GM12878 (cell line): ENCODE results near the gene TJAP1. TPM values are rescaled to one million over a fixed set of nuclear protein-coding genes. Genes with fewer than 3 reads are reported as not detected.

Experiments
- ATAC-seq: fragments of 200-7000 bp; cut with Tn5 transposase; 3 replicates; pipeline ENCODE4 v1.9.1; 2020; ENCODE audit warnings: mild to moderate bottlenecking, moderate library complexity
- BruUV-seq: library from RNA; stranded (reverse); fragments of 400-500 nt; replicated peaks from 2 replicates; lab custom pipeline; 2021; lab: Mats Ljungman, UMichigan
- CTCF ChIA-PET: fragments of 300-600 bp; sonication (Branson Sonifier 250); formaldehyde crosslinking; extraction: SDS; loops from one replicate; lab custom pipeline; 2021; ENCODE audit warnings: inconsistent platforms; lab: Yijun Ruan, JAX
- POLR2A ChIA-PET: fragments of 350-600 bp; formaldehyde crosslinking; extraction: SDS; loops from one replicate; lab custom pipeline; 2021; ENCODE audit warnings: inconsistent platforms; lab: Charles Lee
- RAD21 ChIA-PET: fragments of 300-600 bp; sonication (Branson Sonifier 250); formaldehyde crosslinking; loops from one replicate; lab custom pipeline; 2023; ENCODE audit warnings: antibody characterized with exemption; ENCODE audit not compliant: unreplicated experiment; lab: Charles Lee
- SMC1A ChIA-PET: fragments of 300-600 bp; sonication (Branson Sonifier 250); formaldehyde crosslinking; loops from one replicate; lab custom pipeline; 2023; ENCODE audit not compliant: unreplicated experiment, uncharacterized antibody; lab: Charles Lee
- DNase-seq: peaks from one replicate; pipeline ENCODE4 v3.0.0-alpha.2; 2011; ENCODE audit warnings: low read depth, low spot score
- FAIRE-seq: peaks from 3 replicates; lab custom pipeline; 2011; peaks lifted over from hg19 to GRCh38; lab: Jason Lieb, UNC
- H2AFZ ChIP-seq: 2 replicates; pipeline ENCODE4 v1.6.0; 2011; ENCODE audit warnings: low read depth, low read length, control low read depth; ENCODE audit not compliant: control insufficient read depth
- H3K27ac ChIP-seq: 2 replicates; pipeline ENCODE4 v1.5.1; 2011; ENCODE audit warnings: control low read depth; ENCODE audit not compliant: control insufficient read depth, insufficient read depth
- H3K27me3 ChIP-seq, 2 experiments: replicated peaks in 1 of 2; 2 replicates each; pipeline versions ENCODE4 v1.6.0 to v1.6.1; 2011; ENCODE audit warnings: low read length in 1 of 2; ENCODE audit not compliant: control insufficient read depth in 2 of 2, insufficient read depth in 2 of 2
- H3K36me3 ChIP-seq, 2 experiments: 2 replicates each; pipeline ENCODE4 v1.5.1; 2011; ENCODE audit warnings: low read length in 1 of 2; ENCODE audit not compliant: control insufficient read depth in 2 of 2, insufficient read depth in 2 of 2
- H3K4me1 ChIP-seq: 2 replicates; pipeline ENCODE4 v1.6.1; 2011; ENCODE audit warnings: mild to moderate bottlenecking, low read length, moderate library complexity, mixed read lengths; ENCODE audit not compliant: control insufficient read depth, insufficient read depth
- H3K4me2 ChIP-seq: 2 replicates; pipeline ENCODE4 v1.6.0; 2011; ENCODE audit warnings: control low read depth; ENCODE audit not compliant: control insufficient read depth, insufficient read depth
- H3K4me3 ChIP-seq: fragments of 200-600 bp; sonication (generic); 2 replicates; pipeline ENCODE4 v1.5.1; 2016
- H3K79me2 ChIP-seq: 2 replicates; pipeline ENCODE4 v1.6.0; 2011; ENCODE audit warnings: low read length; ENCODE audit not compliant: control insufficient read depth, insufficient read depth
- H3K9ac ChIP-seq: 2 replicates; pipeline ENCODE4 v1.8.0; 2011; ENCODE audit warnings: low read length, control low read depth, mixed read lengths; ENCODE audit not compliant: control insufficient read depth, insufficient read depth
- H3K9me3 ChIP-seq: replicated peaks from 3 replicates; pipeline ENCODE4 v1.5.1; 2011; ENCODE audit warnings: mild to moderate bottlenecking, low read length; ENCODE audit not compliant: control insufficient read depth, insufficient read depth
- H4K20me1 ChIP-seq: 2 replicates; pipeline ENCODE4 v1.6.0; 2011; ENCODE audit not compliant: control insufficient read depth, insufficient read depth
- ATF2 ChIP-seq: IDR thresholded peaks from 2 replicates; pipeline ENCODE4 v1.6.1; 2012; ENCODE audit warnings: low read length, inconsistent platforms
- BHLHE40 ChIP-seq, 2 experiments: fragments of 450-650 bp in 1 of 2; IDR thresholded peaks; 2 replicates each; pipeline ENCODE4 v1.6.1; 2011 to 2017; ENCODE audit warnings: low read depth in 2 of 2, borderline replicate concordance in 1 of 2, improper control_type of control experiment in 1 of 2, low read length in 1 of 2, mild to moderate bottlenecking in 1 of 2
- CBX5 ChIP-seq: sonication (generic); IDR thresholded peaks from 2 replicates; pipeline ENCODE4 v1.6.1; 2016; ENCODE audit warnings: low read depth, moderate library complexity, mild to moderate bottlenecking, inconsistent platforms
- HDGF ChIP-seq: fragments of 450-650 bp; IDR thresholded peaks from 2 replicates; pipeline ENCODE4 v1.6.1; 2016; ENCODE audit warnings: antibody characterized with exemption
- IKZF2 ChIP-seq, 2 experiments: fragments of 450-650 bp; IDR thresholded peaks; 2 replicates each; pipeline ENCODE4 v1.6.1; 2017; ENCODE audit warnings: mild to moderate bottlenecking in 2 of 2, moderate library complexity in 2 of 2
- JUNB ChIP-seq: IDR thresholded peaks from 2 replicates; pipeline ENCODE4 v1.6.1; 2016; ENCODE audit warnings: antibody characterized with exemption, mild to moderate bottlenecking
- NR2C2 ChIP-seq: IDR thresholded peaks from 2 replicates; pipeline ENCODE4 v1.6.1; 2011; ENCODE audit warnings: borderline replicate concordance, low read depth; ENCODE audit not compliant: control insufficient read depth, insufficient read length
- PKNOX1 ChIP-seq: fragments of 450-650 bp; IDR thresholded peaks from 2 replicates; pipeline ENCODE4 v1.6.1; 2016; ENCODE audit warnings: mild to moderate bottlenecking
- POLR2A ChIP-seq: IDR thresholded peaks from 2 replicates; pipeline ENCODE4 v1.6.1; 2011; ENCODE audit warnings: low read depth, mild to moderate bottlenecking, low read length
- POLR2AphosphoS2 ChIP-seq: IDR thresholded peaks from 2 replicates; pipeline ENCODE4 v1.6.1; 2011; ENCODE audit warnings: low read depth, mild to moderate bottlenecking, low read length, improper control_type of control experiment, moderate library complexity
- STAT3 ChIP-seq: IDR thresholded peaks from 2 replicates; pipeline ENCODE4 v1.6.1; 2011; ENCODE audit warnings: low read depth, low read length, improper control_type of control experiment
- ZBTB40 ChIP-seq: fragments of 450-650 bp; IDR thresholded peaks from 2 replicates; pipeline ENCODE4 v1.6.1; 2016; ENCODE audit warnings: mild to moderate bottlenecking, moderate library complexity, borderline replicate concordance
- WGBS: methylation state at CpG from one replicate; pipeline ENCODE4 v1.1.6; 2016; ENCODE audit warnings: low lambda C conversion rate; ENCODE audit not compliant: insufficient replicate concordance, insufficient coverage; ENCODE audit errors: missing lambda C conversion rate; 5-methylcytosine and 5-hydroxymethylcytosine counted together
- in situ Hi-C: fragments of 300-500 bp; cut with MboI; formaldehyde crosslinking; loops from 9 replicates; pipeline ENCODE4 v1.14.3; 2018; ENCODE audit warnings: mixed read lengths
- intact Hi-C: fragments of 100-400 bp; cut with micrococcal nuclease; formaldehyde crosslinking; loops from one replicate; pipeline ENCODE4 v1.14.2; 2022; ENCODE audit not compliant: unreplicated experiment
- polyA plus RNA-seq, 11 experiments: library from polyadenylated mRNA; depleted of rRNA in 4 of 11; unstranded in 6 of 11; stranded (reverse) in 5 of 11; fragments of >200 nt; fragmentation: Nextera tagmentation in 4 of 11; fragmentation: Illumina TruSeq in 1 of 11; extraction: Ambion mirVana in 4 of 11; extraction: Trizol in 1 of 11; gene quantifications; 1 replicate in 1 of 11; 2 replicates in 10 of 11; pipeline versions ENCODE4 v1.2.1 to v1.2.3, GENCODE V29; 2011 to 2016; ENCODE audit warnings: inconsistent platforms in 2 of 11, missing spikeins in 2 of 11, low read depth in 1 of 11
- total RNA-seq, 4 experiments: library from RNA; depleted of rRNA in 3 of 4; stranded (reverse); fragments of >200 nt in 3 of 4; fragmentation: Illumina TruSeq in 1 of 4; extraction: Trizol in 1 of 4; gene quantifications; 2 replicates each; pipeline versions ENCODE4 v1.2.1 to v1.2.3, GENCODE V29; 2013 to 2021

Gene TJAP1
- total and polyA plus RNA-seq, 10 of the 15 experiments (the other 5 are each of a cell fraction or from before 2014, with no cell fraction given), result 0.11 to 22.6 (median 12.8) TPM

DNA sequence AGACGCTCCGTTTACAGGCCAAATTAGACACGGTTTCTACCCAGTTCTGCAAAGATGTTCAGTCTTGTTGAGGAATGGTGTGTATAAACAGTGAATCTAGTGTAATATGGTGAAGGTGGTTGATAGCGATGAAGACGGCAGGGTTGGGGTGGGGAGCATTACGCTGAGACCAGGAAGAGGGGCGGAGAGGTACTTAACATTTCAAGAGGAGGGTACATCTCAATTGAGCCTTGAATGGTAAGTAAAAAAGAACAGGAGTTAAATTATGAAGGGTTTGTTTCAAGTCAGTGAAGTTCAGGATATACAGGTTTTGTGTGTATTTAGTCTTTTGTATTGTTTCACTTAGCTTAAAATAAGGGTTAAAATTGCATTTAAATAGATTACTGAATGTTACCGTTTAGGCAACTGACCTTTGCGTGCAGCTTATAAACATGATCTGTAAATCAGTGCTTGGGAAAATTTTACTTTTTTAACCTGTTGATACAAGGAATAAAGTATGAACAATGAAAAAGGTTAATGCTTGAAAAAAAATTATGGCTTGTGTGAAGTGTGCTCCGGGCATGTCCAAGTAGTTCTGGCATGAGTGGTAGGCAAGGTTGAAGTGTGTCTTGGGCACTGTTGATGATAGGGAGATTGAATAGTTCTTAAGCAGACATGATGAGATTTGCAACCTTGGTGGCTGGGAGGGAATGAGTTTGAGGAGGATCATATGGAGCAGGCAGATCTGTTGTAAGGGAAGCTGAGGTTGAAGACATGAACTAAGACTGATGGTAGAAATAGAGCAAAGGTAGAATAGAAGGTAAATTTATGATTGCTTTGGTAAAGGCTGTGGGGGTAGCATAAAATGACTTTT lies 40.4 kb downstream of the TJAP1 start (continued):
- no peak for TF ChIP-seq ZBTB40
- TF ChIP-seq HDGF, result no peak
- no peak for TF ChIP-seq ATF2
- no peak for TF ChIP-seq JUNB

- BruUV-seq, result no TSS peak
- H3K27me3 ChIP-seq, result no peaks in the 10 kb centered on the region
- FAIRE-seq, result no peak
Measured at GRCh38 chr6:43520097-43520496, 42.7 kb downstream of the TJAP1 start.

More at GRCh38 chr6:43520097-43520496, 42.7 kb downstream of the TJAP1 start:
- CTCF ChIA-PET, result interaction anchor here (0.6 to 2.0 kb wide), 2 partner anchors 13 to 134 kb away, joined by 3 to 5 read pairs; no protein-coding TSS in a partner anchor
- Histone ChIP-seq H3K4me2 (no peak overlapping the region), H3K9ac (no peak overlapping the region), H3K27ac (no peak overlapping the region), H3K4me1 (peaks cover 6% of the 10 kb centered on the region), H3K4me3 (no peak overlapping the region), H4K20me1 (no peaks in the 10 kb centered on the region), H3K9me3 (no peaks in the 10 kb centered on the region), H2AFZ (no peak overlapping the region), H3K79me2 (peaks cover 40% of the 10 kb centered on the region), H3K36me3 (peaks cover 25 to 30% of the 10 kb centered on the region in 2 experiments)
- in situ Hi-C loops (no loop called here), intact Hi-C loops (no loop called here)
- WGBS, result 95% methylated on average over 8 of the region's 8 CpGs
- POLR2A ChIA-PET, result interaction anchor here (2.8 kb wide), 1 partner anchor 11 kb away, joined by 7 read pairs; no protein-coding TSS in a partner anchor
- TF ChIP-seq NR2C2 (no peak), POLR2AphosphoS2 (peak; percentile 22; the same call in 1 of the 2 replicates), CBX5 (no peak), PKNOX1 (no peak), IKZF2 (IDR thresholded peaks at IDR 0.05) (no peak), STAT3 (no peak), POLR2A (peak; percentile 62), BHLHE40 (IDR thresholded peaks at IDR 0.05; ENCODE audit: borderline replicate concordance in 1 of 2, low read depth in 2 of 2, low read length in 1 of 2) (no peak)
- RAD21 ChIA-PET, result no interaction called here
- ATAC-seq (no peak), DNase-seq (no peak)
- SMC1A ChIA-PET, result interaction anchor here (0.6 to 1.1 kb wide), 2 partner anchors 51 to 422 kb away, joined by 3 read pairs; no protein-coding TSS in a partner anchor
